Astrocyte (in vitro differentiated cells and primary cell): ENCODE data around the gene ARVCF. TPM values are rescaled to one million over a fixed set of nuclear protein-coding genes. Genes with fewer than 3 reads are reported as not detected.

Source experiments
- DNase-seq: peaks from one replicate; pipeline ENCODE4 v3.0.0-alpha.2; 2010; ENCODE audit warnings: low read depth
- FAIRE-seq: peaks from 2 replicates; lab custom pipeline; 2011; peaks lifted over from hg19 to GRCh38; lab: Jason Lieb, UNC
- H2AFZ ChIP-seq: 2 replicates; pipeline ENCODE4 v1.6.0; 2012; ENCODE audit warnings: low read depth, low read length, inconsistent platforms
- H3K27ac ChIP-seq: 2 replicates; pipeline ENCODE4 v1.5.1; 2011; ENCODE audit warnings: low read depth, low read length, inconsistent platforms
- H3K27me3 ChIP-seq: 2 replicates; pipeline ENCODE4 v1.6.0; 2011; ENCODE audit warnings: low read length, inconsistent platforms; ENCODE audit not compliant: insufficient read depth
- H3K36me3 ChIP-seq: 2 replicates; pipeline ENCODE4 v1.5.1; 2011; ENCODE audit warnings: low read length, inconsistent platforms; ENCODE audit not compliant: insufficient read depth
- H3K4me1 ChIP-seq: 2 replicates; pipeline ENCODE4 v1.5.1; 2011; ENCODE audit warnings: low read length, inconsistent platforms; ENCODE audit not compliant: insufficient read depth
- H3K4me2 ChIP-seq: 2 replicates; pipeline ENCODE4 v1.6.0; 2012; ENCODE audit warnings: low read length, inconsistent platforms
- H3K4me3 ChIP-seq: 2 replicates; pipeline ENCODE4 v1.5.1; 2011; ENCODE audit warnings: low read depth, mild to moderate bottlenecking, low read length, inconsistent platforms; ENCODE audit not compliant: insufficient read depth
- H3K79me2 ChIP-seq: 2 replicates; pipeline ENCODE4 v1.6.0; 2012; ENCODE audit warnings: mild to moderate bottlenecking, low read length, inconsistent platforms; ENCODE audit not compliant: insufficient read depth
- H3K9ac ChIP-seq: 2 replicates; pipeline ENCODE4 v1.6.0; 2012; ENCODE audit warnings: mild to moderate bottlenecking, low read length, inconsistent platforms
- H3K9me3 ChIP-seq: 2 replicates; pipeline ENCODE4 v1.5.1; 2012; ENCODE audit warnings: low read depth, mild to moderate bottlenecking, low read length, inconsistent platforms; ENCODE audit not compliant: insufficient read depth
- H4K20me1 ChIP-seq: 2 replicates; pipeline ENCODE4 v1.6.0; 2012; ENCODE audit warnings: low read length, inconsistent platforms; ENCODE audit not compliant: insufficient read depth
- H3K27ac Mint-ChIP-seq: one replicate; pipeline ENCODE4 v1.8.0; 2021; ENCODE audit warnings: mild to moderate bottlenecking, mixed read lengths; ENCODE audit not compliant: unreplicated experiment
- H3K27me3 Mint-ChIP-seq: one replicate; pipeline ENCODE4 v1.8.0; 2021; ENCODE audit warnings: low read depth, mixed read lengths; ENCODE audit not compliant: unreplicated experiment
- H3K36me3 Mint-ChIP-seq: one replicate; pipeline ENCODE4 v1.8.0; 2021; ENCODE audit warnings: low read depth, mixed read lengths; ENCODE audit not compliant: unreplicated experiment
- H3K4me1 Mint-ChIP-seq: one replicate; pipeline ENCODE4 v1.8.0; 2021; ENCODE audit warnings: low read depth, mixed read lengths; ENCODE audit not compliant: unreplicated experiment
- H3K4me3 Mint-ChIP-seq: one replicate; pipeline ENCODE4 v1.8.0; 2021; ENCODE audit warnings: mild to moderate bottlenecking, moderate library complexity, mixed read lengths; ENCODE audit not compliant: unreplicated experiment
- H3K9me3 Mint-ChIP-seq: one replicate; pipeline ENCODE4 v1.8.0; 2021; ENCODE audit warnings: mild to moderate bottlenecking, mixed read lengths; ENCODE audit not compliant: unreplicated experiment
- CTCF ChIP-seq: IDR thresholded peaks from 2 replicates; pipeline ENCODE4 v1.5.1; 2011; ENCODE audit warnings: low read depth, mild to moderate bottlenecking, inconsistent platforms, low read length, moderate library complexity; ENCODE audit not compliant: insufficient read depth
- EZH2 ChIP-seq: IDR thresholded peaks from 2 replicates; pipeline ENCODE4 v1.6.1; 2012; ENCODE audit warnings: mild to moderate bottlenecking, low read length, inconsistent platforms; ENCODE audit not compliant: insufficient read depth
- total RNA-seq: library from RNA; stranded (reverse); gene quantifications from 2 replicates; pipeline ENCODE4 v1.2.1, GENCODE V29; 2021

ARVCF gene
- total RNA-seq, 1 donor from 2014 or later, result 17.9 TPM

GRCh38 chr22:19974935-19975706, 41.5 kb downstream of the ARVCF start:
- peak overlapping the region; percentile 20 for H3K27ac Mint-ChIP-seq
- peak overlapping the region; percentile 27 for H3K4me3 Mint-ChIP-seq
- H3K27ac ChIP-seq, result no peak overlapping the region
- H3K9ac ChIP-seq, result no peak overlapping the region
- TF ChIP-seq CTCF, result no peak
- TF ChIP-seq EZH2, result no peak
- H3K79me2 ChIP-seq, result no peaks in the 10 kb centered on the region
- peaks cover 3% of the 10 kb centered on the region for H3K4me1 Mint-ChIP-seq
- FAIRE-seq, result no peak
- peak overlapping the region; percentile 14 for H3K4me2 ChIP-seq
- no peak for DNase-seq
- H3K27me3 ChIP-seq, result no peaks in the 10 kb centered on the region
- H3K9me3 Mint-ChIP-seq, result no peaks in the 10 kb centered on the region
- H3K4me3 ChIP-seq, result no peak overlapping the region
- no peaks in the 10 kb centered on the region for H3K36me3 ChIP-seq
- H3K4me1 ChIP-seq, result peaks cover 10% of the 10 kb centered on the region
- H3K9me3 ChIP-seq, result no peaks in the 10 kb centered on the region
- no peaks in the 10 kb centered on the region for H3K27me3 Mint-ChIP-seq
- H3K36me3 Mint-ChIP-seq, result peaks cover under 1% of the 10 kb centered on the region
- H4K20me1 ChIP-seq, result peaks cover 19% of the 10 kb centered on the region
- no peak overlapping the region for H2AFZ ChIP-seq

DNA sequence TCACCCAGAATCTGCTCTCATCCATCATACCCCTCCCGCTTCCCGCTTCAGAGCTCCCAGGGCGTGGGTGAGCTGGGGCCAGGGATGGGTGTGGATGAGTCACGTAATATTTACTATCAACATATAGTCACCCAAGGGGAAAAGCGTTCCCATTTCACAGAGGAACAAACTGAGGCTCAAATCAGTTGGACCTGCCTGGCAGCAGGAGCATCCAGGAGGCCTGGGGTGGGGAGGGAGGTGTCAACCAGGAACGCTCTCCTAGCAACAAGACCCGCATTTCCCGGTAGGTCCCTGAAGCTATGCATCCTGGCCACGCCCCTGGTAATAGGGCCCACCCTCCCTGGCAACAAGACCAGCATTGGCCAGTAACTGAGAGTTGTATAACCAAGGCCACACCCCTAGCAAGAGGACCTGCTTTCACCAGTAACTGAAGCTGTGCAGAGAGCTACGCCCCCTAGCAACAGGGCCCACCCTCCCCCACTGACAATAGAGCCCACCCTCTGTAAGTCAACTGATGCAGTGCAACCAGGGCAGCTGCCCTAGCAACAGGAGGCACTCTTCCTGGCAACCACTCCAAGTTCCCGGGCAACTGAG, 42.3 kb downstream of the ARVCF start:
- Histone ChIP-seq H3K4me2 (no peak overlapping the region), H4K20me1 (peaks cover 24% of the 10 kb centered on the region), H3K9me3 (no peaks in the 10 kb centered on the region), H3K36me3 (no peaks in the 10 kb centered on the region), H3K4me1 (peaks cover 10% of the 10 kb centered on the region), H3K27ac (no peak overlapping the region), H3K9ac (no peak overlapping the region), H3K79me2 (no peaks in the 10 kb centered on the region), H3K27me3 (no peaks in the 10 kb centered on the region), H2AFZ (no peak overlapping the region), H3K4me3 (no peak overlapping the region)
- FAIRE-seq (no peak), DNase-seq (peak; percentile 69)
- no peaks in the 10 kb centered on the region for H3K9me3 Mint-ChIP-seq
- no peaks in the 10 kb centered on the region for H3K27me3 Mint-ChIP-seq
- H3K36me3 Mint-ChIP-seq, result no peaks in the 10 kb centered on the region
- peaks cover 3% of the 10 kb centered on the region for H3K4me1 Mint-ChIP-seq
- H3K27ac Mint-ChIP-seq, result no peak overlapping the region
- no peak for TF ChIP-seq CTCF
- TF ChIP-seq EZH2, result no peak
- no peak overlapping the region for H3K4me3 Mint-ChIP-seq
